RPMI8226 (cell line): Measurements from ENCODE around the gene SSH2.
"Not testable (repeated sequence)": the region's sequence is repeated elsewhere in the genome, so short reads cannot be mapped to it uniquely, and the experiment has no call there.

ENCODE experiments used
- DNase-seq: peaks from one replicate; pipeline ENCODE4 v3.0.0-alpha.2; 2015

Gene SSH2

GRCh38 chr17:29930409-29931010, 482 bp upstream of the SSH2 start:
- no peak for DNase-seq

GRCh38 chr17:29929006-29929532, 959 bp downstream of the SSH2 start:
- DNase-seq: peak; percentile 71

GRCh38 chr17:29927546-29927945, 2.5 kb downstream of the SSH2 start:
- no peak for DNase-seq

- DNase-seq: no peak
These were observed 5.2 kb downstream of the SSH2 start for GRCh38 chr17:29924786-29925185.

GRCh38 chr17:29918922-29919856, 10.8 kb downstream of the SSH2 start:
- DNase-seq: no peak

GRCh38 chr17:29918016-29918415, 12.0 kb downstream of the SSH2 start:
- no peak for DNase-seq

- peak; percentile 5 for DNase-seq
These were observed 15.1 kb downstream of the SSH2 start for GRCh38 chr17:29914819-29915537.

- DNase-seq: no peak
These were observed 18.3 kb downstream of the SSH2 start for GRCh38 chr17:29911641-29912177.

- no peak for DNase-seq
These were observed 20.6 kb downstream of the SSH2 start for GRCh38 chr17:29909236-29910003.

GRCh38 chr17:29906969-29907368, 23.1 kb downstream of the SSH2 start:
- DNase-seq: no peak

GRCh38 chr17:29905879-29906167, 24.2 kb downstream of the SSH2 start:
- DNase-seq: no peak

- no peak for DNase-seq
These were observed 24.7 kb downstream of the SSH2 start for GRCh38 chr17:29905086-29905878.

GRCh38 chr17:29903471-29903870, 26.6 kb downstream of the SSH2 start:
- no peak for DNase-seq

GRCh38 chr17:29897136-29897535, 32.9 kb downstream of the SSH2 start:
- DNase-seq: not testable (repeated sequence)

GRCh38 chr17:29892201-29892600, 37.8 kb downstream of the SSH2 start:
- no peak for DNase-seq

- DNase-seq: no peak
These were observed 38.9 kb downstream of the SSH2 start for GRCh38 chr17:29891131-29891530.

GRCh38 chr17:29885031-29885640, 44.9 kb downstream of the SSH2 start:
- DNase-seq: no peak

- DNase-seq: no peak
These were observed 46.5 kb downstream of the SSH2 start for GRCh38 chr17:29883497-29883896.

GRCh38 chr17:29881256-29881655, 48.8 kb downstream of the SSH2 start:
- DNase-seq: no peak

GRCh38 chr17:29880031-29880430, 50.0 kb downstream of the SSH2 start:
- no peak for DNase-seq

- DNase-seq: no peak
These were observed 55.0 kb downstream of the SSH2 start for GRCh38 chr17:29874931-29875596.
